IPS DF 6.9 (cell line): ENCODE results near the gene EPHA10.

ENCODE experiments used
- DNase-seq: peaks from one replicate; pipeline ENCODE4 v3.0.0-alpha.2; 2013; ENCODE audit warnings: low read depth, low spot score
- H3K27ac ChIP-seq: one replicate; pipeline ENCODE4 v1.5.1; 2013; ENCODE audit warnings: low read length, control low read depth
- H3K27me3 ChIP-seq: 2 replicates; pipeline ENCODE4 v1.6.1; 2013; ENCODE audit warnings: mild to moderate bottlenecking, low read length; ENCODE audit not compliant: control insufficient read depth, insufficient read depth
- H3K36me3 ChIP-seq: 2 replicates; pipeline ENCODE4 v1.6.1; 2013; ENCODE audit warnings: low read length; ENCODE audit not compliant: control insufficient read depth, insufficient read depth
- H3K4me1 ChIP-seq: 2 replicates; pipeline ENCODE4 v1.6.1; 2013; ENCODE audit warnings: low read length; ENCODE audit not compliant: control insufficient read depth, insufficient read depth
- H3K4me3 ChIP-seq: 2 replicates; pipeline ENCODE4 v1.5.1; 2013; ENCODE audit warnings: mild to moderate bottlenecking, low read length
- H3K9me3 ChIP-seq: 2 replicates; pipeline ENCODE4 v1.6.1; 2013; ENCODE audit warnings: low read length, inconsistent platforms; ENCODE audit not compliant: control insufficient read depth, insufficient read depth
- WGBS: extraction: QIAGEN DNeasy Blood & Tissue Kit; methylation state at CpG from one replicate; pipeline ENCODE4 v1.1.7; 2013; ENCODE audit warnings: mixed read lengths, missing lambda C conversion rate; ENCODE audit not compliant: insufficient read length, insufficient coverage; 5-methylcytosine and 5-hydroxymethylcytosine counted together

Gene EPHA10

GRCh38 chr1:37767488-37767887 is 2.6 kb upstream of the EPHA10 start:
- Histone ChIP-seq H3K4me3 (no peak overlapping the region), H3K27me3 (peaks cover 21% of the 10 kb centered on the region)

GRCh38 chr1:37765916-37766664 is 1.2 kb upstream of the EPHA10 start:
- Histone ChIP-seq H3K9me3 (no peaks in the 10 kb centered on the region), H3K36me3 (no peaks in the 10 kb centered on the region), H3K4me3 (peak overlapping the region; percentile 12; the same call in 1 of the 2 replicates), H3K4me1 (peaks cover 5% of the 10 kb centered on the region), H3K27me3 (peaks cover 21% of the 10 kb centered on the region), H3K27ac (no peak overlapping the region)
- DNase-seq = no peak
- no CpG with 5 or more reads among the region's 27 CpGs for WGBS

More at GRCh38 chr1:37767488-37767887, 2.6 kb upstream of the EPHA10 start:
- Histone ChIP-seq H3K36me3 (no peaks in the 10 kb centered on the region), H3K9me3 (no peaks in the 10 kb centered on the region), H3K4me1 (peaks cover 5% of the 10 kb centered on the region), H3K27ac (no peak overlapping the region)
- no CpG with 5 or more reads among the region's 2 CpGs for WGBS
- DNase-seq = no peak

- no peaks in the 10 kb centered on the region for H3K36me3 ChIP-seq
- peaks cover 21% of the 10 kb centered on the region for H3K27me3 ChIP-seq
- peaks cover 5% of the 10 kb centered on the region for H3K4me1 ChIP-seq
- no CpG with 5 or more reads among the region's 29 CpGs for WGBS
- no peak overlapping the region for H3K4me3 ChIP-seq
- H3K27ac ChIP-seq = no peak overlapping the region
- peak; percentile 57 for DNase-seq
- H3K9me3 ChIP-seq = no peaks in the 10 kb centered on the region
These were observed 500 bp downstream of the EPHA10 start for GRCh38 chr1:37764414-37764825.

- peaks cover 5% of the 10 kb centered on the region for H3K4me1 ChIP-seq
- H3K4me3 ChIP-seq = no peak overlapping the region
- H3K36me3 ChIP-seq = no peaks in the 10 kb centered on the region
- H3K27ac ChIP-seq = no peak overlapping the region
- no peaks in the 10 kb centered on the region for H3K9me3 ChIP-seq
- no CpG with 5 or more reads among the region's 25 CpGs for WGBS
- H3K27me3 ChIP-seq = peaks cover 21% of the 10 kb centered on the region
- DNase-seq = no peak
These were observed 1.0 kb downstream of the EPHA10 start for GRCh38 chr1:37763791-37764413.

- WGBS = no CpG with 5 or more reads among the region's 2 CpGs
- H3K4me1 ChIP-seq = peaks cover 5% of the 10 kb centered on the region
- no peaks in the 10 kb centered on the region for H3K36me3 ChIP-seq
- no peak overlapping the region for H3K27ac ChIP-seq
- H3K4me3 ChIP-seq = no peak overlapping the region
- peaks cover 21% of the 10 kb centered on the region for H3K27me3 ChIP-seq
- no peaks in the 10 kb centered on the region for H3K9me3 ChIP-seq
- no peak for DNase-seq
These were observed 2.4 kb downstream of the EPHA10 start for GRCh38 chr1:37762516-37762915.

GRCh38 chr1:37761416-37762095 is 3.4 kb downstream of the EPHA10 start:
- peaks cover 5% of the 10 kb centered on the region for H3K4me1 ChIP-seq
- H3K36me3 ChIP-seq = no peaks in the 10 kb centered on the region
- peaks cover 22% of the 10 kb centered on the region for H3K27me3 ChIP-seq
- no peak for DNase-seq
- no CpG with 5 or more reads among the region's 68 CpGs for WGBS
- H3K27ac ChIP-seq = no peak overlapping the region
- H3K4me3 ChIP-seq = no peak overlapping the region
- H3K9me3 ChIP-seq = no peaks in the 10 kb centered on the region

- Histone ChIP-seq H3K4me3 (no peak overlapping the region), H3K27me3 (peaks cover 20% of the 10 kb centered on the region), H3K36me3 (no peaks in the 10 kb centered on the region), H3K4me1 (no peaks in the 10 kb centered on the region), H3K9me3 (no peaks in the 10 kb centered on the region), H3K27ac (no peak overlapping the region)
- no CpG with 5 or more reads among the region's 2 CpGs for WGBS
- DNase-seq = no peak
These were observed 5.5 kb downstream of the EPHA10 start for GRCh38 chr1:37759451-37759850.

GRCh38 chr1:37755951-37756560 is 8.9 kb downstream of the EPHA10 start:
- H3K27me3 ChIP-seq = peaks cover 29% of the 10 kb centered on the region

GRCh38 chr1:37755290-37755689 is 9.6 kb downstream of the EPHA10 start:
- DNase-seq = no peak
- WGBS = no CpG with 5 or more reads among the region's 1 CpG
- Histone ChIP-seq H3K4me1 (no peaks in the 10 kb centered on the region), H3K27ac (no peak overlapping the region), H3K27me3 (peaks cover 29% of the 10 kb centered on the region), H3K36me3 (no peaks in the 10 kb centered on the region), H3K4me3 (no peak overlapping the region), H3K9me3 (no peaks in the 10 kb centered on the region)

More at GRCh38 chr1:37755951-37756560, 8.9 kb downstream of the EPHA10 start:
- H3K4me3 ChIP-seq = no peak overlapping the region
- H3K4me1 ChIP-seq = no peaks in the 10 kb centered on the region
- no peaks in the 10 kb centered on the region for H3K36me3 ChIP-seq
- no peak overlapping the region for H3K27ac ChIP-seq
- no CpG with 5 or more reads among the region's 4 CpGs for WGBS
- H3K9me3 ChIP-seq = no peaks in the 10 kb centered on the region
- no peak for DNase-seq
